WERI-Rb-1 (cell line): ENCODE results near the gene SIAH3.

Source experiments
- DNase-seq: peaks from one replicate; pipeline ENCODE4 v3.0.0-alpha.2; 2020
- H3K27ac ChIP-seq: fragments of 250-450 bp; sonication (Bioruptor Pico); 2 replicates; pipeline ENCODE4 v1.5.1; 2020; ENCODE audit warnings: mild to moderate bottlenecking, moderate library complexity
- H3K27me3 ChIP-seq: fragments of 250-450 bp; sonication (Bioruptor Pico); 2 replicates; pipeline ENCODE4 v1.5.1; 2021; ENCODE audit warnings: mild to moderate bottlenecking, low read depth, moderate library complexity; ENCODE audit not compliant: insufficient read depth, severe bottlenecking
- H3K36me3 ChIP-seq: fragments of 250-450 bp; sonication (Bioruptor Pico); 2 replicates; pipeline ENCODE4 v1.5.1; 2020; ENCODE audit warnings: mild to moderate bottlenecking, moderate library complexity
- H3K4me3 ChIP-seq: 2 replicates; pipeline ENCODE4 v1.5.1; 2011; ENCODE audit warnings: low read depth, mild to moderate bottlenecking, control low read depth, low read length
- H3K9me3 ChIP-seq: fragments of 250-450 bp; sonication (Bioruptor Pico); 2 replicates; pipeline ENCODE4 v1.5.1; 2021; ENCODE audit warnings: mild to moderate bottlenecking, moderate library complexity; ENCODE audit not compliant: severe bottlenecking
- CTCF ChIP-seq: IDR thresholded peaks from 2 replicates; pipeline ENCODE4 v1.5.1; 2011; ENCODE audit warnings: low read depth, mild to moderate bottlenecking, control low read depth, inconsistent platforms, low read length

The SIAH3 gene

GRCh38 chr13:45788011-45788410 is 63.5 kb downstream of the SIAH3 start:
- TF ChIP-seq CTCF, result no peak
- no peaks in the 10 kb centered on the region for H3K27me3 ChIP-seq
- H3K9me3 ChIP-seq, result no peaks in the 10 kb centered on the region
- H3K4me3 ChIP-seq, result no peak overlapping the region
- H3K27ac ChIP-seq, result no peak overlapping the region
- H3K36me3 ChIP-seq, result no peaks in the 10 kb centered on the region
- no peak for DNase-seq

GRCh38 chr13:45787346-45787745 is 64.2 kb downstream of the SIAH3 start:
- Histone ChIP-seq H3K27me3 (no peaks in the 10 kb centered on the region), H3K4me3 (no peak overlapping the region), H3K9me3 (no peaks in the 10 kb centered on the region), H3K36me3 (no peaks in the 10 kb centered on the region), H3K27ac (no peak overlapping the region)
- TF ChIP-seq CTCF, result no peak
- DNase-seq, result no peak

- H3K36me3 ChIP-seq, result no peaks in the 10 kb centered on the region
- H3K27me3 ChIP-seq, result no peaks in the 10 kb centered on the region
- TF ChIP-seq CTCF, result no peak
- H3K4me3 ChIP-seq, result no peak overlapping the region
- DNase-seq, result no peak
- H3K27ac ChIP-seq, result no peak overlapping the region
- H3K9me3 ChIP-seq, result no peaks in the 10 kb centered on the region
Observed at GRCh38 chr13:45786293-45786920, 65.1 kb downstream of the SIAH3 start.

GRCh38 chr13:45784755-45785675 is 66.5 kb downstream of the SIAH3 start:
- H3K4me3 ChIP-seq, result no peak overlapping the region
- no peak for DNase-seq
- no peak for TF ChIP-seq CTCF
- H3K27me3 ChIP-seq, result no peaks in the 10 kb centered on the region
- no peaks in the 10 kb centered on the region for H3K9me3 ChIP-seq
- no peak overlapping the region for H3K27ac ChIP-seq
- H3K36me3 ChIP-seq, result no peaks in the 10 kb centered on the region

GRCh38 chr13:45783346-45784043 is 68.1 kb downstream of the SIAH3 start:
- no peak for TF ChIP-seq CTCF
- Histone ChIP-seq H3K27ac (no peak overlapping the region), H3K27me3 (no peaks in the 10 kb centered on the region), H3K9me3 (no peaks in the 10 kb centered on the region), H3K4me3 (no peak overlapping the region), H3K36me3 (no peaks in the 10 kb centered on the region)
- no peak for DNase-seq
